Esophagus muscularis mucosa (tissue), 4 donors: ENCODE data around the gene CYCS. TPM values are rescaled to one million over a fixed set of nuclear protein-coding genes. Genes with fewer than 3 reads are reported as not detected.

Experiments
- DNase-seq: peaks from one replicate; pipeline ENCODE4 v3.0.0-alpha.2; 2017; ENCODE audit errors: extremely low spot score
- H3K27ac ChIP-seq, 4 donors: fragments of 200-600 bp; sonication (generic); replicated peaks in 1 of 4; 1 replicate in 3 of 4; 2 replicates in 1 of 4; pipeline ENCODE4 v1.5.1; 2016 to 2019; ENCODE audit warnings: mild to moderate bottlenecking in 1 of 4
- H3K27me3 ChIP-seq, 4 donors: fragments of 200-600 bp; sonication (generic); one replicate each; pipeline versions ENCODE4 v1.5.1 to v1.6.0; 2016 to 2019
- H3K36me3 ChIP-seq, 4 donors: fragments of 200-600 bp; sonication (generic); one replicate each; pipeline ENCODE4 v1.5.1; 2016 to 2019
- H3K4me1 ChIP-seq, 4 donors: fragments of 200-600 bp; sonication (generic); one replicate each; pipeline ENCODE4 v1.5.1; 2016 to 2019
- H3K4me3 ChIP-seq, 4 donors: fragments of 200-600 bp; sonication (generic); 1 replicate in 2 of 4; 2 replicates in 2 of 4; pipeline ENCODE4 v1.5.1; 2016 to 2019; ENCODE audit warnings: mild to moderate bottlenecking in 4 of 4, moderate library complexity in 1 of 4
- H3K9me3 ChIP-seq, 4 donors: fragments of 200-600 bp; sonication (generic); 1 replicate in 3 of 4; 2 replicates in 1 of 4; pipeline ENCODE4 v1.5.1; 2016 to 2019
- EP300 ChIP-seq: sonication (generic); formaldehyde crosslinking; IDR thresholded peaks from one replicate; pipeline ENCODE4 v1.6.1; 2017; ENCODE audit warnings: antibody characterized with exemption
- POLR2A ChIP-seq: fragments of 450-650 bp; IDR thresholded peaks from one replicate; pipeline ENCODE4 v1.6.1; 2017; ENCODE audit warnings: antibody characterized with exemption, moderate library complexity, mild to moderate bottlenecking, low read depth
- POLR2AphosphoS5 ChIP-seq, 2 donors: sonication (generic); formaldehyde crosslinking; IDR thresholded peaks; one replicate each; pipeline ENCODE4 v1.6.1; 2017; ENCODE audit warnings: antibody characterized with exemption in 2 of 2
- WGBS: methylation state at CpG from one replicate; pipeline ENCODE4 v1.1.5; 2018; 5-methylcytosine and 5-hydroxymethylcytosine counted together
- intact Hi-C: fragments of 100-400 bp; cut with DNase I; formaldehyde crosslinking; loops from one replicate; pipeline ENCODE4 v1.15.1; 2023
- total RNA-seq, 4 donors: library from RNA; depleted of rRNA; stranded (reverse); fragments of >200 nt; gene quantifications; one replicate each; pipeline versions ENCODE4 v1.1.0 to v1.2.1, GENCODE V29; 2016
- TF ChIP-seq, protein P1 (sequence below), 3 experiments: fragments of 200-600 bp in 2 of 3; fragments of 450-650 bp in 1 of 3; sonication (generic) in 2 of 3; IDR thresholded peaks; one replicate each; pipeline ENCODE4 v1.5.1; 2017 to 2019; ENCODE audit warnings: antibody characterized with exemption in 3 of 3, mild to moderate bottlenecking in 2 of 3, moderate library complexity in 1 of 3

Gene CYCS
- total RNA-seq, 4 donors from 2014 or later: 39.9 to 57.3 (median 44.6) TPM

DNA sequence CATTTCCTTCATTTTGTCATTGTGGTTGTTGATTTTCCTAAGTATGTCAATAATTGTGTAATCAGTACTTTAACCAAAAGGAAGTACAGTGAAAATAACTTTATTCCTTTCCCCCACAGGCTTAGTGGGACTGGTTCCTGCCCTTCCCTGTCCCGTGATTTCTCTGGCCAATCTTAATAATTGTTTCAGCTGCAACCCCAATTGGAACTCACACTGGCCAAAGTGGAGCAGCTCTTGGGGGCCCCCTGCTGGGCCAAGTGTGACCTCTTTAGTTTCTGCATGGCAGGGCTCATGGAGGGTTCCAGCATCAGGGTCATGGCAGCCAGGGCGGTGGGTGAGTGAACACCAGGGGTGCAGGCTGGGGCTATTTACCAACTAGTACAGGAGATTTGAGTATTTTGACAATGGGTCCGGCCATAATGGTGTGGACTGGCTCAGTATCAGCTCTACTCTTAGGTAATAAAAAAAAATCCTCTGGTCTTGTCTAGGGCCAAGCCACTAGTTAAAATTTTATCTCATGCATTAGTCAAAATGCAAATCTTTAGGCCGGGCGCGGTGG is 31.7 kb downstream of the CYCS start:
- Histone ChIP-seq H3K27me3 (no peaks in the 10 kb centered on the region), H3K27ac (no peak overlapping the region), H3K9me3 (no peaks in the 10 kb centered on the region), H3K4me3 (no peak overlapping the region), H3K36me3 (no peaks in the 10 kb centered on the region), H3K4me1 (peaks cover 0 to 6% (median 2%) of the 10 kb centered on the region in 4 donors)
- DNase-seq: no peak
- intact Hi-C loops: loop anchor here (5.0 kb wide), 1 partner anchor 276 kb away; no protein-coding TSS in a partner anchor
- 67% methylated on average over 5 of the region's 6 CpGs for WGBS
- no peak for TF ChIP-seq POLR2A
- TF ChIP-seq, protein P1, sequence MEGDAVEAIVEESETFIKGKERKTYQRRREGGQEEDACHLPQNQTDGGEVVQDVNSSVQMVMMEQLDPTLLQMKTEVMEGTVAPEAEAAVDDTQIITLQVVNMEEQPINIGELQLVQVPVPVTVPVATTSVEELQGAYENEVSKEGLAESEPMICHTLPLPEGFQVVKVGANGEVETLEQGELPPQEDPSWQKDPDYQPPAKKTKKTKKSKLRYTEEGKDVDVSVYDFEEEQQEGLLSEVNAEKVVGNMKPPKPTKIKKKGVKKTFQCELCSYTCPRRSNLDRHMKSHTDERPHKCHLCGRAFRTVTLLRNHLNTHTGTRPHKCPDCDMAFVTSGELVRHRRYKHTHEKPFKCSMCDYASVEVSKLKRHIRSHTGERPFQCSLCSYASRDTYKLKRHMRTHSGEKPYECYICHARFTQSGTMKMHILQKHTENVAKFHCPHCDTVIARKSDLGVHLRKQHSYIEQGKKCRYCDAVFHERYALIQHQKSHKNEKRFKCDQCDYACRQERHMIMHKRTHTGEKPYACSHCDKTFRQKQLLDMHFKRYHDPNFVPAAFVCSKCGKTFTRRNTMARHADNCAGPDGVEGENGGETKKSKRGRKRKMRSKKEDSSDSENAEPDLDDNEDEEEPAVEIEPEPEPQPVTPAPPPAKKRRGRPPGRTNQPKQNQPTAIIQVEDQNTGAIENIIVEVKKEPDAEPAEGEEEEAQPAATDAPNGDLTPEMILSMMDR (IDR thresholded peaks at IDR 0.05): peak; percentile 47 to 76 (median 48)

DNA sequence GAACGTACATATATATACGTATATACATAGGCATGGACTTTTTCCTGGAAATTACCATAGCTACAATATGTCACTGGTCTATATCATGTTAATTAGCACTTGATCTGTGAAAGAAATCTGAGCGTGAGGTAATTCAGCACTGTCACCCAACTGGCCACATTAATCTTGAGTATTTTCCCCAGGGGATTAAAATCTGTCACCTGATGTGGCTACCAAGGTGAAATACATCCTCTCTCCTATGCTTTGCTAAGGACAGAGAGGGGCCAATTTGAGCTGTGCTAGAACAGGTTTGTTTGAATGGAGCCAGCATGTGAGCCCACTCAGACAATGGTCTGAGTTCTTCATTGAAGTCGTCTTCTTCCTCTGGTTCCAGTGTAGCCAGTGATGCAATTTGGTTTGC is 33.3 kb downstream of the CYCS start:
- Histone ChIP-seq H3K36me3 (no peaks in the 10 kb centered on the region), H3K4me1 (peaks cover 0 to 6% (median 2%) of the 10 kb centered on the region in 4 donors), H3K4me3 (no peak overlapping the region), H3K27me3 (no peaks in the 10 kb centered on the region), H3K27ac (no peak overlapping the region), H3K9me3 (no peaks in the 10 kb centered on the region)
- no peak for DNase-seq
- TF ChIP-seq, protein P1 (IDR thresholded peaks at IDR 0.05): no peak
- TF ChIP-seq POLR2A: no peak
- no peak for TF ChIP-seq EP300
- TF ChIP-seq POLR2AphosphoS5 (IDR thresholded peaks at IDR 0.05): no peak
- intact Hi-C loops: loop anchor here (5.0 kb wide), 1 partner anchor 274 kb away; no protein-coding TSS in a partner anchor
- WGBS: 83% methylated on average over 4 of the region's 4 CpGs

DNA sequence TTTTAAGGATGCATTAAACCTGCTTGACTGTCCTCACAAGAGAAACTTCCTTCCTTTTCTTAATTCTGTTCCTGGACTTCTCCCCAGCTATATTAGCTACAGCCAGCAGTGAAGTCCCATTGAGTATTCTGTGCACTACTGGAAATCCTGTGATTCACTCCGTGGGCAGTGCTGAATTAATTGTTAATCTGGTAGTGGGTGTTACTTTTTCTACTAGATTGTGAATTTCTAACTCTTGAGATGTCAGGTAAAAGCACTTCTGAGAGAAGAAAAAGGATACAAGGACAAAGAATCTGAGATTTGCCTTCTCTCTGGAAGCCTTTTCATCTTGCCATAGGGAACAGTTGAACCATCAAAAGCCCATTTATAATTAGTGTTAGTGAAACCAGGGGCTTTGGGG is 33.9 kb downstream of the CYCS start:
- no peaks in the 10 kb centered on the region for H3K9me3 ChIP-seq
- no peak for DNase-seq
- no peaks in the 10 kb centered on the region for H3K36me3 ChIP-seq
- TF ChIP-seq, protein P1 (IDR thresholded peaks at IDR 0.05): no peak
- TF ChIP-seq EP300 (no peak), POLR2A (no peak), POLR2AphosphoS5 (IDR thresholded peaks at IDR 0.05) (no peak)
- H3K4me3 ChIP-seq: no peak overlapping the region
- H3K27ac ChIP-seq: no peak overlapping the region
- intact Hi-C loops: loop anchor here (5.0 kb wide), 1 partner anchor 274 kb away; no protein-coding TSS in a partner anchor
- peaks cover 0 to 6% (median 2%) of the 10 kb centered on the region in 4 donors for H3K4me1 ChIP-seq
- H3K27me3 ChIP-seq: no peaks in the 10 kb centered on the region
- WGBS: 50% methylated on average over 1 of the region's 1 CpG

DNA sequence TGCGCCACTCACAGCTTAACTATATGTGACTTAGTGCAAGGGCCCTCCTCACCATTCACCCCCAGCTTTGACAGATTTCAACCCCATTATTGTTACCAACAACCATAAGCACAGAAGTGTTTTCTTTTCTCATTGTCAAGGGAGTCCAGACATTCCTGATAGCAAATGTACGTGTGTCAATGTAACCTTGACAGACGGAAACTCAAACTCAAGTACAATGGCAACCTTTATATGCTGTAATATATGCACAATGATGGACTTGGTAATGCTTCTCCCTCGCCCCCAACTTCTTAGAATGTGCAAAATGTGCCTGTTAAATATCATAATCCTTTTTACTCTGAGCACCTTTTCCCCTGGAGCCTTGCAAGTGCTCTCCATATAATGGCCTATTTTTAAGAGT is 34.7 kb downstream of the CYCS start:
- 82% methylated on average over 4 of the region's 4 CpGs for WGBS
- Histone ChIP-seq H3K4me1 (peaks cover 0 to 6% (median 2%) of the 10 kb centered on the region in 4 donors), H3K9me3 (no peaks in the 10 kb centered on the region), H3K27me3 (no peaks in the 10 kb centered on the region), H3K36me3 (no peaks in the 10 kb centered on the region), H3K27ac (no peak overlapping the region), H3K4me3 (no peak overlapping the region)
- intact Hi-C loops: loop anchor here (5.0 kb wide), 1 partner anchor 273 kb away; no protein-coding TSS in a partner anchor
- no peak for DNase-seq
- no peak for TF ChIP-seq EP300
- TF ChIP-seq POLR2AphosphoS5 (IDR thresholded peaks at IDR 0.05): no peak
- no peak for TF ChIP-seq POLR2A
- TF ChIP-seq, protein P1 (IDR thresholded peaks at IDR 0.05): no peak

DNA sequence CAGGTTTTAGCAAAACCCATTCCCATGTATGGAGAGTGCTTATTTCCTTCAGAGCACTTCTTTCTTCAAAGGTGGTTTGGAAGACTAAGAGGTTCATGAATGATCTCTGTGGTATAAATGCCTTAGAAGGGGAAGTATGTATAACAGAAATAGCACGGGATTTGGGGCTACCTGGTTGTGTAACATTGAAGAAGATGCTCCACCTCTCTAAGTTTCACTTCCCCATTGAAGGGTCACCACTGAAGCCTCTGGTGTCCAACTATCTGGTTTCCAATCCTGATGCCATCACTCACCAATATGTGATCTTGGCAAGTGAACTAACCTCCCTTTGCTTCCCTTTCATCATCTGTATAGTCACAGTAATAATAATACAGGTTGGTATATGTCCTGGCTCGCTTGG is 37.2 kb downstream of the CYCS start:
- Histone ChIP-seq H3K36me3 (no peaks in the 10 kb centered on the region), H3K9me3 (no peaks in the 10 kb centered on the region), H3K4me3 (no peak overlapping the region), H3K27ac (no peak overlapping the region), H3K4me1 (no peaks in the 10 kb centered on the region), H3K27me3 (no peaks in the 10 kb centered on the region)
- no peak for DNase-seq
- intact Hi-C loops: no loop called here
- no peak for TF ChIP-seq POLR2AphosphoS5 (IDR thresholded peaks at IDR 0.05)
- TF ChIP-seq, protein P1 (IDR thresholded peaks at IDR 0.05): no peak
- TF ChIP-seq EP300: no peak
- TF ChIP-seq POLR2A: no peak
- 80% methylated on average over 2 of the region's 2 CpGs for WGBS
